ENCODE measurements around the gene ASAH2.

DNA sequence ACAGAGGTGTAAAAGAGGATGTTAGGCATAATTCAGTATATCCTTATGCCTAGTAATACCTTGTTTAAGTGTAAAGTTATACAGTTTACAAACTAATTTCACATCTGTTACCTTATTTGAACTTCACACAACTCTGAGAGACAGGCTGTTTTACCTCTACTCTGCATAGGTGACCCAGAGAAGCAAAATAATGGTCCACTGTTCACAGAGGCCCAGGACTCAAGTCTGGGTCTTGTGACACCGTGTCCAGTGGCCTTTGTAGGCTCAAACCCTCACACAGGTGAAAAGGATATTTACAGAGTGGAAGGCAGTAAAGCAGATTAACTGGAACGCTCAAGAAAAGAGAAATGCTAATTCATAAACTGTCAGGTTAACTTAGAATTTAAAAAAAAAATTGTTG, 32.1 kb downstream of the ASAH2 start:
- TF ChIP-seq, protein P1, sequence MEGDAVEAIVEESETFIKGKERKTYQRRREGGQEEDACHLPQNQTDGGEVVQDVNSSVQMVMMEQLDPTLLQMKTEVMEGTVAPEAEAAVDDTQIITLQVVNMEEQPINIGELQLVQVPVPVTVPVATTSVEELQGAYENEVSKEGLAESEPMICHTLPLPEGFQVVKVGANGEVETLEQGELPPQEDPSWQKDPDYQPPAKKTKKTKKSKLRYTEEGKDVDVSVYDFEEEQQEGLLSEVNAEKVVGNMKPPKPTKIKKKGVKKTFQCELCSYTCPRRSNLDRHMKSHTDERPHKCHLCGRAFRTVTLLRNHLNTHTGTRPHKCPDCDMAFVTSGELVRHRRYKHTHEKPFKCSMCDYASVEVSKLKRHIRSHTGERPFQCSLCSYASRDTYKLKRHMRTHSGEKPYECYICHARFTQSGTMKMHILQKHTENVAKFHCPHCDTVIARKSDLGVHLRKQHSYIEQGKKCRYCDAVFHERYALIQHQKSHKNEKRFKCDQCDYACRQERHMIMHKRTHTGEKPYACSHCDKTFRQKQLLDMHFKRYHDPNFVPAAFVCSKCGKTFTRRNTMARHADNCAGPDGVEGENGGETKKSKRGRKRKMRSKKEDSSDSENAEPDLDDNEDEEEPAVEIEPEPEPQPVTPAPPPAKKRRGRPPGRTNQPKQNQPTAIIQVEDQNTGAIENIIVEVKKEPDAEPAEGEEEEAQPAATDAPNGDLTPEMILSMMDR (IDR thresholded peaks at IDR 0.05), result no peak
- TF ChIP-seq POLR2A (IDR thresholded peaks at IDR 0.05), result no peak
- TF ChIP-seq EP300 (IDR thresholded peaks at IDR 0.05), result no peak
